HEK293 (cell line): ENCODE data around the gene PARD3B.

ENCODE experiments used
- CTCF ChIA-PET: fragments of 350-600 bp; formaldehyde crosslinking; extraction: SDS; loops from one replicate; lab custom pipeline; 2021; ENCODE audit warnings: antibody characterized with exemption; lab: Yijun Ruan, JAX
- POLR2A ChIA-PET: fragments of 300-600 bp; formaldehyde crosslinking; extraction: SDS; loops from one replicate; lab custom pipeline; 2020; ENCODE audit warnings: antibody characterized with exemption, inconsistent platforms; lab: Yijun Ruan, JAX
- H3K27ac ChIP-seq: fragments of 200-500 bp; sonication (Bioruptor generic); 2 replicates; pipeline ENCODE4 v1.5.1; 2014; ENCODE audit warnings: low read depth, low read length, control low read depth, inconsistent platforms; ENCODE audit errors: extremely low read depth
- H3K36me3 ChIP-seq, 2 experiments: fragments of 200-500 bp in 1 of 2; sonication (Bioruptor generic) in 1 of 2; 1 replicate in 1 of 2; 2 replicates in 1 of 2; pipeline ENCODE4 v1.5.1; 2014 to 2017; ENCODE audit warnings: inconsistent platforms in 2 of 2, low read length in 2 of 2; ENCODE audit not compliant: control insufficient read depth in 2 of 2, insufficient read depth in 1 of 2
- H3K4me1 ChIP-seq: fragments of 200-500 bp; sonication (Bioruptor generic); 2 replicates; pipeline ENCODE4 v1.5.1; 2014; ENCODE audit warnings: mild to moderate bottlenecking, low read length, inconsistent platforms; ENCODE audit not compliant: control insufficient read depth, insufficient read depth
- H3K4me3 ChIP-seq: 2 replicates; pipeline ENCODE4 v1.5.1; 2011; ENCODE audit warnings: low read depth, mild to moderate bottlenecking, control low read depth, low read length, moderate library complexity
- H3K9me3 ChIP-seq: fragments of 200-500 bp; sonication (Bioruptor generic); 2 replicates; pipeline ENCODE4 v1.5.1; 2014; ENCODE audit warnings: low read depth, low read length, inconsistent platforms; ENCODE audit not compliant: control insufficient read depth, insufficient read depth
- GLIS1 ChIP-seq: fragments of 450-650 bp; formaldehyde crosslinking; IDR thresholded peaks from 2 replicates; pipeline ENCODE4 v1.5.1; 2016; ENCODE audit warnings: missing biosample characterization, missing genetic modification characterization
- KLF7 ChIP-seq: fragments of 450-650 bp; formaldehyde crosslinking; IDR thresholded peaks from 2 replicates; pipeline ENCODE4 v1.5.1; 2016; ENCODE audit warnings: missing biosample characterization, missing genetic modification characterization, borderline replicate concordance
- MZF1 ChIP-seq: fragments of 450-650 bp; formaldehyde crosslinking; IDR thresholded peaks from 2 replicates; pipeline ENCODE4 v1.5.1; 2017; ENCODE audit warnings: missing biosample characterization, missing genetic modification characterization, borderline replicate concordance
- PRDM1 ChIP-seq: fragments of 450-650 bp; formaldehyde crosslinking; IDR thresholded peaks from 2 replicates; pipeline ENCODE4; 2016; ENCODE audit warnings: missing biosample characterization, missing genetic modification characterization
- ZNF121 ChIP-seq: fragments of 450-650 bp; formaldehyde crosslinking; IDR thresholded peaks from 2 replicates; pipeline ENCODE4 v1.5.1; 2016; ENCODE audit warnings: missing biosample characterization, missing genetic modification characterization
- ZNF2 ChIP-seq: fragments of 450-650 bp; formaldehyde crosslinking; IDR thresholded peaks from 2 replicates; pipeline ENCODE4 v1.5.1; 2016; ENCODE audit warnings: missing biosample characterization, missing genetic modification characterization
- ZNF248 ChIP-seq: fragments of 450-650 bp; formaldehyde crosslinking; IDR thresholded peaks from 2 replicates; pipeline ENCODE4 v1.5.1; 2017; ENCODE audit warnings: missing biosample characterization, missing genetic modification characterization
- ZNF292 ChIP-seq: fragments of 450-650 bp; formaldehyde crosslinking; IDR thresholded peaks from 2 replicates; pipeline ENCODE4 v1.5.1; 2016; ENCODE audit warnings: low read depth, missing biosample characterization, missing genetic modification characterization, borderline replicate concordance
- ZNF391 ChIP-seq: fragments of 450-650 bp; formaldehyde crosslinking; IDR thresholded peaks from 2 replicates; pipeline ENCODE4 v1.5.1; 2016; ENCODE audit warnings: low read depth, missing biosample characterization, missing genetic modification characterization, borderline replicate concordance
- ZNF426 ChIP-seq: fragments of 450-650 bp; formaldehyde crosslinking; IDR thresholded peaks from 2 replicates; pipeline ENCODE4 v1.5.1; 2017; ENCODE audit warnings: missing biosample characterization, missing genetic modification characterization, mild to moderate bottlenecking, inconsistent platforms, moderate library complexity
- ZNF48 ChIP-seq: fragments of 450-650 bp; formaldehyde crosslinking; IDR thresholded peaks from 2 replicates; pipeline ENCODE4 v1.5.1; 2016; ENCODE audit warnings: missing biosample characterization, missing genetic modification characterization
- ZNF514 ChIP-seq: fragments of 450-650 bp; formaldehyde crosslinking; IDR thresholded peaks from 2 replicates; pipeline ENCODE4 v1.5.1; 2016; ENCODE audit warnings: missing biosample characterization, missing genetic modification characterization
- ZNF600 ChIP-seq: fragments of 450-650 bp; formaldehyde crosslinking; IDR thresholded peaks from 2 replicates; pipeline ENCODE4 v1.5.1; 2016; ENCODE audit warnings: missing biosample characterization, missing genetic modification characterization
- ZNF670 ChIP-seq: fragments of 450-650 bp; formaldehyde crosslinking; IDR thresholded peaks from 2 replicates; pipeline ENCODE4 v1.5.1; 2016; ENCODE audit warnings: missing biosample characterization, missing genetic modification characterization, low read depth
- TF ChIP-seq, protein P1 (sequence below): fragments of 450-650 bp; formaldehyde crosslinking; IDR thresholded peaks from 2 replicates; pipeline ENCODE4 v1.5.1; 2016; ENCODE audit warnings: missing biosample characterization, missing genetic modification characterization, borderline replicate concordance
- TF ChIP-seq, protein P2 (sequence below): fragments of 450-650 bp; formaldehyde crosslinking; IDR thresholded peaks from 2 replicates; pipeline ENCODE4 v1.5.1; 2016; ENCODE audit warnings: missing biosample characterization, missing genetic modification characterization, low read depth
- TF ChIP-seq, protein P3 (sequence below): fragments of 450-650 bp; formaldehyde crosslinking; IDR thresholded peaks from 2 replicates; pipeline ENCODE4 v1.5.1; 2017; ENCODE audit warnings: missing biosample characterization, mild to moderate bottlenecking, missing genetic modification characterization, moderate library complexity
- TF ChIP-seq, protein P4 (sequence below): fragments of 450-650 bp; formaldehyde crosslinking; IDR thresholded peaks from 2 replicates; pipeline ENCODE4; 2016; ENCODE audit warnings: missing biosample characterization, missing genetic modification characterization
- TF ChIP-seq, protein P5 (sequence below): fragments of 450-650 bp; formaldehyde crosslinking; IDR thresholded peaks from 2 replicates; pipeline ENCODE4 v1.5.1; 2016; ENCODE audit warnings: missing biosample characterization, missing genetic modification characterization

PARD3B gene

DNA sequence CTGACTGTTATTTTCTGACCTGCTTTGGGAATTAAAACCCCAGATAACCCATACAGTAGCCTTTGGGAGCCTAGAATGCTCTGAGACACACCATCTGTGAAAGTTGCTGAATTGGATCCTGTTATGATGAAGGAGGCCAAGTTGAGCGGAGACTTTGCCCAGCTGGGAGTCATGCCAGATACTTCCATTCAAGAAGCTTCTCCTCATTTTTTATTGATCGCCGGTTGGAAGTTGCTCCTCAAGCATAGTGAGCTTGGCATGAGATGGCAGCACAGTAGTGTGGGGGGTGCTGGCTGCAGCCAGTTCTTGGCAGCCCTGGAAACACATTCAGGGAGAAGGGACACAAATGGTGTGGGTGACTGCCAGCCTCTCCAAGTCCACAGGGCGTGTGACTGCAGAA, 866.3 kb downstream of the PARD3B start (continued):
- TF ChIP-seq, protein P1, sequence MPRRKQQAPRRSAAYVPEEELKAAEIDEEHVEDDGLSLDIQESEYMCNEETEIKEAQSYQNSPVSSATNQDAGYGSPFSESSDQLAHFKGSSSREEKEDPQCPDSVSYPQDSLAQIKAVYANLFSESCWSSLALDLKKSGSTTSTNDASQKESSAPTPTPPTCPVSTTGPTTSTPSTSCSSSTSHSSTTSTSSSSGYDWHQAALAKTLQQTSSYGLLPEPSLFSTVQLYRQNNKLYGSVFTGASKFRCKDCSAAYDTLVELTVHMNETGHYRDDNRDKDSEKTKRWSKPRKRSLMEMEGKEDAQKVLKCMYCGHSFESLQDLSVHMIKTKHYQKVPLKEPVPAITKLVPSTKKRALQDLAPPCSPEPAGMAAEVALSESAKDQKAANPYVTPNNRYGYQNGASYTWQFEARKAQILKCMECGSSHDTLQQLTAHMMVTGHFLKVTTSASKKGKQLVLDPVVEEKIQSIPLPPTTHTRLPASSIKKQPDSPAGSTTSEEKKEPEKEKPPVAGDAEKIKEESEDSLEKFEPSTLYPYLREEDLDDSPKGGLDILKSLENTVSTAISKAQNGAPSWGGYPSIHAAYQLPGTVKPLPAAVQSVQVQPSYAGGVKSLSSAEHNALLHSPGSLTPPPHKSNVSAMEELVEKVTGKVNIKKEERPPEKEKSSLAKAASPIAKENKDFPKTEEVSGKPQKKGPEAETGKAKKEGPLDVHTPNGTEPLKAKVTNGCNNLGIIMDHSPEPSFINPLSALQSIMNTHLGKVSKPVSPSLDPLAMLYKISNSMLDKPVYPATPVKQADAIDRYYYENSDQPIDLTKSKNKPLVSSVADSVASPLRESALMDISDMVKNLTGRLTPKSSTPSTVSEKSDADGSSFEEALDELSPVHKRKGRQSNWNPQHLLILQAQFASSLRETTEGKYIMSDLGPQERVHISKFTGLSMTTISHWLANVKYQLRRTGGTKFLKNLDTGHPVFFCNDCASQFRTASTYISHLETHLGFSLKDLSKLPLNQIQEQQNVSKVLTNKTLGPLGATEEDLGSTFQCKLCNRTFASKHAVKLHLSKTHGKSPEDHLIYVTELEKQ (tag by site-specific recombination), result no peak

DNA sequence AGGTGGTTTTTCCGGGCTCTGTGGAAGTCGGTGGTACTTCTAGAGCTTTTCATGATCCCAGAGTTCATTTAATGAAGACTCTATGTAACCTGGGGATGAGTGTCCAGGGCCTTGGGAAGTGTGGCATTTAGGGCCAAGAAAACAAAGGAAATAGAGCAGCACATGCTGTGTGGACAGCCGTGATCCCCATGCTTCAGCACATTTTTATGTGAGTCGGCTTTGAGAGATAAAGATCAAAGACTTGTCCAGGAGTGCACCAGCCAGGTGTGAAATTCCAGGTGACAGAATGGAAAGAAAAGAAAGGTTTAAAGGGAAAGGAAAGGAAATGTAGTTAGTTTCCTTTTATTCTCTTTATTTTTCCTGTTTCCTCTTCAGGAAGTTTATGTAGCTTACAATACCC, 879.1 kb downstream of the PARD3B start:
- TF ChIP-seq ZNF48 (tag by site-specific recombination) (no peak), GLIS1 (no peak)
- TF ChIP-seq, protein P2, sequence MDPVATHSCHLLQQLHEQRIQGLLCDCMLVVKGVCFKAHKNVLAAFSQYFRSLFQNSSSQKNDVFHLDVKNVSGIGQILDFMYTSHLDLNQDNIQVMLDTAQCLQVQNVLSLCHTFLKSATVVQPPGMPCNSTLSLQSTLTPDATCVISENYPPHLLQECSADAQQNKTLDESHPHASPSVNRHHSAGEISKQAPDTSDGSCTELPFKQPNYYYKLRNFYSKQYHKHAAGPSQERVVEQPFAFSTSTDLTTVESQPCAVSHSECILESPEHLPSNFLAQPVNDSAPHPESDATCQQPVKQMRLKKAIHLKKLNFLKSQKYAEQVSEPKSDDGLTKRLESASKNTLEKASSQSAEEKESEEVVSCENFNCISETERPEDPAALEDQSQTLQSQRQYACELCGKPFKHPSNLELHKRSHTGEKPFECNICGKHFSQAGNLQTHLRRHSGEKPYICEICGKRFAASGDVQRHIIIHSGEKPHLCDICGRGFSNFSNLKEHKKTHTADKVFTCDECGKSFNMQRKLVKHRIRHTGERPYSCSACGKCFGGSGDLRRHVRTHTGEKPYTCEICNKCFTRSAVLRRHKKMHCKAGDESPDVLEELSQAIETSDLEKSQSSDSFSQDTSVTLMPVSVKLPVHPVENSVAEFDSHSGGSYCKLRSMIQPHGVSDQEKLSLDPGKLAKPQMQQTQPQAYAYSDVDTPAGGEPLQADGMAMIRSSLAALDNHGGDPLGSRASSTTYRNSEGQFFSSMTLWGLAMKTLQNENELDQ (tag by site-specific recombination), result no peak
- TF ChIP-seq, protein P3, sequence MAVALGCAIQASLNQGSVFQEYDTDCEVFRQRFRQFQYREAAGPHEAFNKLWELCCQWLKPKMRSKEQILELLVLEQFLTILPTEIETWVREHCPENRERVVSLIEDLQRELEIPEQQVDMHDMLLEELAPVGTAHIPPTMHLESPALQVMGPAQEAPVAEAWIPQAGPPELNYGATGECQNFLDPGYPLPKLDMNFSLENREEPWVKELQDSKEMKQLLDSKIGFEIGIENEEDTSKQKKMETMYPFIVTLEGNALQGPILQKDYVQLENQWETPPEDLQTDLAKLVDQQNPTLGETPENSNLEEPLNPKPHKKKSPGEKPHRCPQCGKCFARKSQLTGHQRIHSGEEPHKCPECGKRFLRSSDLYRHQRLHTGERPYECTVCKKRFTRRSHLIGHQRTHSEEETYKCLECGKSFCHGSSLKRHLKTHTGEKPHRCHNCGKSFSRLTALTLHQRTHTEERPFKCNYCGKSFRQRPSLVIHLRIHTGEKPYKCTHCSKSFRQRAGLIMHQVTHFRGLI (tag by site-specific recombination), result no peak
- Histone ChIP-seq H3K36me3 (no peaks in the 10 kb centered on the region), H3K4me1 (no peaks in the 10 kb centered on the region), H3K27ac (no peak overlapping the region), H3K4me3 (no peak overlapping the region), H3K9me3 (no peaks in the 10 kb centered on the region)
- ChIA-PET POLR2A (no interaction called here), CTCF (interaction anchor here (0.5 to 0.6 kb wide), 2 partner anchors 38 to 107 kb away, joined by 3 to 4 read pairs; no protein-coding TSS in a partner anchor)

DNA sequence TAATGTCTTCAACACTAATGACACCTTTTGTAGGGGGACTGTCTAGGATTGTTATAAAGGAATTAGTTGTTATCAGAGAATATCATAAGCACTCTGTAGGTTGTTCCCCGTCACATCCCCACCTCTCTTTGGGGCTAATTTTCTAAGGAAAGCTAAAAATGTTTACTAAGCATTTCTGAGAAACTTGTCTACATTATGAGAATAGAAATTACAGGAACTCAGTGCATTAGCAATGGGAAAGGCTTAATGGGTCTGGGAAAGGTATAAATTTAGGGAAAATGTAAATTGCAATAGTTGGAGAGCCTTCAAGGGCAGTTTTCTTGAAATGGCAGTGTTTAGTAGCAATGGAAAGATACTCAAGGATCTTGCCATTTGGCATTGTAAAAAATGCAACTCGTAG, 879.8 kb downstream of the PARD3B start:
- TF ChIP-seq KLF7 (tag by site-specific recombination) (no peak), ZNF670 (tag by site-specific recombination) (no peak), ZNF121 (tag by site-specific recombination) (no peak), MZF1 (tag by site-specific recombination) (no peak), ZNF514 (tag by site-specific recombination) (no peak), ZNF600 (no peak), ZNF248 (tag by site-specific recombination) (no peak), PRDM1 (no peak), ZNF292 (no peak), ZNF426 (no peak), ZNF2 (no peak), ZNF391 (tag by site-specific recombination) (no peak)
- TF ChIP-seq, protein P4, sequence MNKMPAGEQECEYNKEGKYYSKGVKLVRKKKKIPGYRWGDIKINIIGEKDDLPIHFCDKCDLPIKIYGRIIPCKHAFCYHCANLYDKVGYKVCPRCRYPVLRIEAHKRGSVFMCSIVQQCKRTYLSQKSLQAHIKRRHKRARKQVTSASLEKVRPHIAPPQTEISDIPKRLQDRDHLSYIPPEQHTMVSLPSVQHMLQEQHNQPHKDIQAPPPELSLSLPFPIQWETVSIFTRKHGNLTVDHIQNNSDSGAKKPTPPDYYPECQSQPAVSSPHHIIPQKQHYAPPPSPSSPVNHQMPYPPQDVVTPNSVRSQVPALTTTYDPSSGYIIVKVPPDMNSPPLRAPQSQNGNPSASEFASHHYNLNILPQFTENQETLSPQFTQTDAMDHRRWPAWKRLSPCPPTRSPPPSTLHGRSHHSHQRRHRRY, result no peak
- TF ChIP-seq, protein P5, sequence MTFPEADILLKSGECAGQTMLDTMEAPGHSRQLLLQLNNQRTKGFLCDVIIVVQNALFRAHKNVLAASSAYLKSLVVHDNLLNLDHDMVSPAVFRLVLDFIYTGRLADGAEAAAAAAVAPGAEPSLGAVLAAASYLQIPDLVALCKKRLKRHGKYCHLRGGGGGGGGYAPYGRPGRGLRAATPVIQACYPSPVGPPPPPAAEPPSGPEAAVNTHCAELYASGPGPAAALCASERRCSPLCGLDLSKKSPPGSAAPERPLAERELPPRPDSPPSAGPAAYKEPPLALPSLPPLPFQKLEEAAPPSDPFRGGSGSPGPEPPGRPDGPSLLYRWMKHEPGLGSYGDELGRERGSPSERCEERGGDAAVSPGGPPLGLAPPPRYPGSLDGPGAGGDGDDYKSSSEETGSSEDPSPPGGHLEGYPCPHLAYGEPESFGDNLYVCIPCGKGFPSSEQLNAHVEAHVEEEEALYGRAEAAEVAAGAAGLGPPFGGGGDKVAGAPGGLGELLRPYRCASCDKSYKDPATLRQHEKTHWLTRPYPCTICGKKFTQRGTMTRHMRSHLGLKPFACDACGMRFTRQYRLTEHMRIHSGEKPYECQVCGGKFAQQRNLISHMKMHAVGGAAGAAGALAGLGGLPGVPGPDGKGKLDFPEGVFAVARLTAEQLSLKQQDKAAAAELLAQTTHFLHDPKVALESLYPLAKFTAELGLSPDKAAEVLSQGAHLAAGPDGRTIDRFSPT, result no peak
- Histone ChIP-seq H3K9me3 (no peaks in the 10 kb centered on the region), H3K4me1 (no peaks in the 10 kb centered on the region), H3K4me3 (no peak overlapping the region), H3K27ac (no peak overlapping the region), H3K36me3 (no peaks in the 10 kb centered on the region)
- POLR2A ChIA-PET, result no interaction called here
- CTCF ChIA-PET, result interaction anchor here (0.7 kb wide), 1 partner anchor 146 kb away, joined by 3 read pairs; no protein-coding TSS in a partner anchor
